MM.1S (cell line): ENCODE results near the gene AFAP1.

Experiments used
- DNase-seq: peaks from one replicate; pipeline ENCODE4 v3.0.0-alpha.2; 2015
- H2AFZ ChIP-seq: fragments of 300-600 bp; sonication (generic); 2 replicates; pipeline ENCODE4 v1.6.0; 2016; ENCODE audit warnings: antibody characterized with exemption, low read length
- H3F3A ChIP-seq: fragments of 300-600 bp; sonication (generic); 2 replicates; pipeline ENCODE4 v1.6.1; 2016; ENCODE audit warnings: mild to moderate bottlenecking, antibody characterized with exemption, low read length, moderate library complexity, mixed read lengths; ENCODE audit not compliant: insufficient read depth
- H3K27ac ChIP-seq: fragments of 300-600 bp; sonication (generic); 2 replicates; pipeline ENCODE4 v1.5.1; 2016; ENCODE audit warnings: mild to moderate bottlenecking, low read length
- H3K27me3 ChIP-seq: fragments of 300-600 bp; sonication (generic); replicated peaks from 2 replicates; pipeline ENCODE4 v1.6.0; 2016; ENCODE audit warnings: low read length; ENCODE audit not compliant: insufficient read depth
- H3K36me3 ChIP-seq: fragments of 300-600 bp; sonication (generic); replicated peaks from 2 replicates; pipeline ENCODE4 v1.6.1; 2016; ENCODE audit warnings: mild to moderate bottlenecking, low read length, mixed read lengths; ENCODE audit not compliant: insufficient read depth
- H3K4me1 ChIP-seq: fragments of 300-600 bp; sonication (generic); 2 replicates; pipeline ENCODE4 v1.6.1; 2016; ENCODE audit warnings: low read length, mixed read lengths
- H3K4me2 ChIP-seq: fragments of 300-600 bp; sonication (generic); 2 replicates; pipeline ENCODE4 v1.6.0; 2016; ENCODE audit warnings: low read depth, low read length
- H3K4me3 ChIP-seq: fragments of 300-600 bp; sonication (generic); 2 replicates; pipeline ENCODE4 v1.5.1; 2016; ENCODE audit warnings: low read length, mixed read lengths
- H3K79me2 ChIP-seq: fragments of 300-600 bp; sonication (generic); 2 replicates; pipeline ENCODE4 v1.6.1; 2016; ENCODE audit warnings: mixed run types, low read length, mixed read lengths
- H3K9ac ChIP-seq: fragments of 300-600 bp; sonication (generic); 2 replicates; pipeline ENCODE4 v1.6.1; 2016; ENCODE audit warnings: low read length, mixed read lengths
- H3K9me2 ChIP-seq: fragments of 300-600 bp; sonication (generic); replicated peaks from 2 replicates; pipeline ENCODE4 v1.6.1; 2016; ENCODE audit warnings: mild to moderate bottlenecking, low read length, mixed read lengths; ENCODE audit not compliant: insufficient read depth
- H3K9me3 ChIP-seq: fragments of 300-600 bp; sonication (generic); replicated peaks from 2 replicates; pipeline ENCODE4 v1.6.1; 2016; ENCODE audit warnings: mild to moderate bottlenecking, low read length, mixed read lengths; ENCODE audit not compliant: insufficient read depth
- H4K20me1 ChIP-seq: fragments of 300-600 bp; sonication (generic); 2 replicates; pipeline ENCODE4 v1.6.1; 2016; ENCODE audit warnings: mild to moderate bottlenecking, low read length, moderate library complexity, mixed read lengths; ENCODE audit not compliant: insufficient read depth
- EZH2 ChIP-seq: fragments of 300-600 bp; sonication (generic); optimal IDR thresholded peaks from 2 replicates; pipeline ENCODE3; 2017; ENCODE audit warnings: low read depth, mild to moderate bottlenecking, antibody characterized with exemption, low read length, mixed read lengths
- EZH2phosphoT487 ChIP-seq: fragments of 300-600 bp; sonication (generic); IDR thresholded peaks from 2 replicates; pipeline ENCODE4 v1.6.1; 2018; ENCODE audit warnings: antibody characterized with exemption, low read length
- TF ChIP-seq, protein P1 (sequence below): fragments of 300-600 bp; sonication (generic); IDR thresholded peaks from 2 replicates; pipeline ENCODE4 v1.5.1; 2016; ENCODE audit warnings: antibody characterized with exemption, low read length, mixed read lengths

The AFAP1 gene

DNA sequence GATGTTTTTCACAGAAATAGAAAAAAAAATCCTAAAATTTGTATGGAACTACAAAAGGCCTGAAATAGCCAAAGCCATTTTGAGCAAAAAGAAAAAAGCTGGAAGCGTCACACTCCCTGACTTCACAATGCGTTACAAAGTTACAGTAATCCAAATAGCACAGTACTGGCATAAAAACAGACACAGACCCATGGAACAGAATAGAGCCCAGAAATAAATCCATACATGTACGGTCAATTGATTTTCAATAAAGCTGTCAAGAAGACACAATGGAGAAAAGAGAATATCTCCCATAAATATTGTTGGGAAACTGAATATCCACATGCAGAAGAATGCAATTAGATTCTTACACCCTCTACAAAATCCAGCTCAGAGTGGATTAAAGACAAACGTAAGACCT lies 208.2 kb downstream of the AFAP1 start:
- TF ChIP-seq, protein P1, sequence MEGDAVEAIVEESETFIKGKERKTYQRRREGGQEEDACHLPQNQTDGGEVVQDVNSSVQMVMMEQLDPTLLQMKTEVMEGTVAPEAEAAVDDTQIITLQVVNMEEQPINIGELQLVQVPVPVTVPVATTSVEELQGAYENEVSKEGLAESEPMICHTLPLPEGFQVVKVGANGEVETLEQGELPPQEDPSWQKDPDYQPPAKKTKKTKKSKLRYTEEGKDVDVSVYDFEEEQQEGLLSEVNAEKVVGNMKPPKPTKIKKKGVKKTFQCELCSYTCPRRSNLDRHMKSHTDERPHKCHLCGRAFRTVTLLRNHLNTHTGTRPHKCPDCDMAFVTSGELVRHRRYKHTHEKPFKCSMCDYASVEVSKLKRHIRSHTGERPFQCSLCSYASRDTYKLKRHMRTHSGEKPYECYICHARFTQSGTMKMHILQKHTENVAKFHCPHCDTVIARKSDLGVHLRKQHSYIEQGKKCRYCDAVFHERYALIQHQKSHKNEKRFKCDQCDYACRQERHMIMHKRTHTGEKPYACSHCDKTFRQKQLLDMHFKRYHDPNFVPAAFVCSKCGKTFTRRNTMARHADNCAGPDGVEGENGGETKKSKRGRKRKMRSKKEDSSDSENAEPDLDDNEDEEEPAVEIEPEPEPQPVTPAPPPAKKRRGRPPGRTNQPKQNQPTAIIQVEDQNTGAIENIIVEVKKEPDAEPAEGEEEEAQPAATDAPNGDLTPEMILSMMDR = no peak
- TF ChIP-seq EZH2phosphoT487 = no peak
- TF ChIP-seq EZH2 = no peak
- no peak overlapping the region for H3K4me3 ChIP-seq

DNA sequence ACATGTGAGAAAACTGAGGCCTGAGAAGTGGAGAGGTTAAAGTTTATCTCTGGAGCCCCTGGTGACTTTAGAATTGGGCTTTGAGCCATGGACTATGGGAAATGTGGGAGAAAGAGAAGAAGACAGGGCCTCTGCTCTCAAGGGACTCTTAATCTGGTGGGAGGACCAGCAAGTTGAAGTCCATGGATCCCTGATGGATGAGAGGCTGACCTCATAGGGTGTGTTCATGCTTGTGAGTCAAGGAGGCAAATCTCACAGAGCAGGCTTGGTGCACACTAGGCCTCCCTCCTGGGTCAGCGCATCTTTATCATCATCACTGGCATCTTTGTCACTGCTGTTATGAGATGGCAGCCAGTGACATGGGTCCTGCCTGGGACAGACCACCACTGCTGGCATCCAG lies 211.9 kb downstream of the AFAP1 start:
- Histone ChIP-seq H3K4me1 (no peaks in the 10 kb centered on the region), H3K9me2 (no peaks in the 10 kb centered on the region), H3K9me3 (no peaks in the 10 kb centered on the region), H3F3A (no peaks in the 10 kb centered on the region), H3K4me3 (no peak overlapping the region), H4K20me1 (no peaks in the 10 kb centered on the region), H3K9ac (no peak overlapping the region), H3K27me3 (peaks cover 65% of the 10 kb centered on the region), H3K4me2 (no peak overlapping the region), H3K27ac (no peak overlapping the region), H3K79me2 (no peaks in the 10 kb centered on the region), H2AFZ (no peak overlapping the region), H3K36me3 (no peaks in the 10 kb centered on the region)
- DNase-seq = no peak
- TF ChIP-seq, protein P1 = no peak
- no peak for TF ChIP-seq EZH2phosphoT487
- TF ChIP-seq EZH2 = no peak

More for the DNA sequence above, 208.2 kb downstream of the AFAP1 start:
- no peak for DNase-seq
- Histone ChIP-seq H3K9me2 (no peaks in the 10 kb centered on the region), H3K9ac (no peak overlapping the region), H2AFZ (no peak overlapping the region), H3F3A (no peaks in the 10 kb centered on the region), H3K4me2 (no peak overlapping the region), H3K4me1 (no peaks in the 10 kb centered on the region), H4K20me1 (no peaks in the 10 kb centered on the region), H3K79me2 (no peaks in the 10 kb centered on the region), H3K27me3 (peaks cover 92% of the 10 kb centered on the region), H3K9me3 (no peaks in the 10 kb centered on the region), H3K27ac (no peak overlapping the region), H3K36me3 (no peaks in the 10 kb centered on the region)

DNA sequence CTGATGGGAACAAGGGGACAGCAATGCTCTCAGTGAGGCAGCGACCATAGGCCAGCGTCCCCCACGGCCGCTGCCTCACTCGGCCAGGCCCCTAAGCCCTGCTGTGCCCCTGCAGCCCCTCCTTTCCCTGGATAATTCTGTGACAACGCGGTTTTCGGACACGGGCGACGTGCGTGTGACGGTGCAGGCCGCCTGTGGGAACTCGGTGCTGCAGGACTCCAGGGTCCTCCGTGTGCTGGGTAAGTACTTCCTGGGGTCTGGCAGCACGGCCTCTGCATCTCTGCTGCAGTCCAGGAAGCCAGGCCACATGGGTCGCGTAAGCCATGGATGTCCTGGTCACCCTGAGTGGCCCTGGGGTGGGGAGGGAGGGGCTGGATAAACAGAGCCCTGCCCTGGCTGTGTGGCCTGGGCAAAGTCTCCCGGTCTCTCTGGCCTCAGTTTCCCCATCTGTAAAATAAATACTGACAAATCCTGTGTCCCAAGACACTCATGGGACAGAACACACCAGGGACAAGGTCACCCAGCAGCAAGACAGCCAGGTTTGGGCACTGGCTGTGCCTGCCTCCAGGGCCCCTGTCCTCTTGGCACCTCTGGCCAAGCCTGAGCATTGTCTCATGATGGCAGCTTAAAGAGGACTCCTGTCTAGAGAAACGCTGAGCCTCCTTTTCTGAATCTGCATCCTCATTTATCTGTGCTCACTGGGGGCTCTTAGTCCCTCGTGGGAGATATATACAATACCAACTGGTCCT lies 212.8 kb downstream of the AFAP1 start:
- no peaks in the 10 kb centered on the region for H3K4me1 ChIP-seq
- no peaks in the 10 kb centered on the region for H4K20me1 ChIP-seq
- DNase-seq = no peak
- no peak overlapping the region for H3K4me2 ChIP-seq
- H3F3A ChIP-seq = no peaks in the 10 kb centered on the region
- no peaks in the 10 kb centered on the region for H3K9me2 ChIP-seq
- no peaks in the 10 kb centered on the region for H3K9me3 ChIP-seq
- TF ChIP-seq, protein P1 = no peak
- TF ChIP-seq EZH2phosphoT487 = no peak
- no peak for TF ChIP-seq EZH2
- H3K79me2 ChIP-seq = no peaks in the 10 kb centered on the region
- peaks cover 65% of the 10 kb centered on the region for H3K27me3 ChIP-seq
- no peak overlapping the region for H3K27ac ChIP-seq
- H2AFZ ChIP-seq = no peak overlapping the region
- no peak overlapping the region for H3K9ac ChIP-seq
- H3K36me3 ChIP-seq = no peaks in the 10 kb centered on the region
- H3K4me3 ChIP-seq = no peak overlapping the region
